ENCODE measurements around the gene ARHGAP19. TPM values are rescaled to one million over a fixed set of nuclear protein-coding genes. Genes with fewer than 3 reads are reported as not detected.

The ARHGAP19 gene
- total RNA-seq, 1 donor from 2014 or later = 12.3 TPM

Other genes starting within 250 kb of the ARHGAP19 start
- under 0.01 and 0.04 TPM in 2 replicates for gene SLIT1, start 106.7 kb downstream of the ARHGAP19 start, total RNA-seq
- 3.2 and 4.6 TPM in 2 replicates for gene FRAT1, start 26.6 kb upstream of the ARHGAP19 start, total RNA-seq
- 11.0 and 11.9 TPM in 2 replicates for gene FRAT2, start 42.1 kb upstream of the ARHGAP19 start, total RNA-seq
- gene RRP12, start 108.7 kb upstream of the ARHGAP19 start, total RNA-seq = 21.6 and 27.8 TPM in 2 replicates
- gene PGAM1, start 133.6 kb upstream of the ARHGAP19 start, total RNA-seq = 334 and 374 TPM in 2 replicates
- gene EXOSC1, start 153.4 kb upstream of the ARHGAP19 start, total RNA-seq = 39.3 and 43.8 TPM in 2 replicates
- gene ZDHHC16, start 153.5 kb upstream of the ARHGAP19 start, total RNA-seq = 35.5 and 50.4 TPM in 2 replicates
- gene MMS19, start 205.8 kb upstream of the ARHGAP19 start, total RNA-seq = 70.7 and 76.8 TPM in 2 replicates
- 41.4 and 58.4 TPM in 2 replicates for gene UBTD1, start 206.3 kb upstream of the ARHGAP19 start, total RNA-seq